WTC11 (cell line): ENCODE data around the gene KLHL5. TPM values are rescaled to one million over a fixed set of nuclear protein-coding genes. Genes with fewer than 3 reads are reported as not detected.

Experiments used
- ATAC-seq: fragments of 200-7000 bp; cut with Tn5 transposase; 2 replicates; pipeline ENCODE4 v1.10.0; 2021; ENCODE audit warnings: mild to moderate bottlenecking, moderate library complexity
- CTCF ChIA-PET: fragments of 300-600 bp; sonication (Branson Sonifier 250); formaldehyde crosslinking; loops from one replicate; lab custom pipeline; 2021; ENCODE audit warnings: antibody characterized with exemption; lab: Charles Lee
- POLR2A ChIA-PET: fragments of 350-600 bp; sonication (Branson Sonifier 250); formaldehyde crosslinking; loops from one replicate; lab custom pipeline; 2021; ENCODE audit warnings: antibody characterized with exemption; lab: Charles Lee
- DNase-seq: peaks from one replicate; pipeline ENCODE4 v3.0.0; 2021; ENCODE audit warnings: low spot score
- H3K27ac Mint-ChIP-seq: 2 replicates; pipeline ENCODE4 v1.8.0; 2021; ENCODE audit warnings: mixed read lengths
- H3K27me3 Mint-ChIP-seq: 2 replicates; pipeline ENCODE4 v1.8.0; 2021; ENCODE audit warnings: low read depth, mild to moderate bottlenecking, moderate library complexity, mixed read lengths
- H3K36me3 Mint-ChIP-seq: 2 replicates; pipeline ENCODE4 v1.8.0; 2021; ENCODE audit warnings: mixed read lengths
- H3K4me1 Mint-ChIP-seq: 2 replicates; pipeline ENCODE4 v1.8.0; 2022; ENCODE audit warnings: mixed read lengths
- H3K4me3 Mint-ChIP-seq: 2 replicates; pipeline ENCODE4 v1.8.0; 2021; ENCODE audit warnings: mild to moderate bottlenecking, moderate library complexity, mixed read lengths
- H3K9me3 Mint-ChIP-seq: 2 replicates; pipeline ENCODE4 v1.8.0; 2021; ENCODE audit warnings: mixed read lengths
- CREM ChIP-seq: sonication (generic); formaldehyde crosslinking; IDR thresholded peaks from 2 replicates; pipeline ENCODE4 v1.8.1; 2022; ENCODE audit warnings: mild to moderate bottlenecking, missing genetic modification reagents, moderate library complexity
- EMX1 ChIP-seq: fragments of 250-450 bp; sonication (Bioruptor Pico); IDR thresholded peaks from 2 replicates; pipeline ENCODE4 v1.8.0; 2021; ENCODE audit warnings: mild to moderate bottlenecking
- FOXJ3 ChIP-seq: sonication (generic); formaldehyde crosslinking; IDR thresholded peaks from 2 replicates; pipeline ENCODE4 v1.9.0; 2021; ENCODE audit warnings: missing genetic modification reagents, mild to moderate bottlenecking, borderline replicate concordance
- IRF2 ChIP-seq: sonication (generic); formaldehyde crosslinking; IDR thresholded peaks from 2 replicates; pipeline ENCODE4 v1.8.0; 2022; ENCODE audit warnings: low read depth, missing genetic modification reagents, borderline replicate concordance
- NR2C2 ChIP-seq: sonication (generic); formaldehyde crosslinking; IDR thresholded peaks from 2 replicates; pipeline ENCODE4 v1.8.0; 2022; ENCODE audit warnings: mild to moderate bottlenecking, missing genetic modification reagents
- SMAD4 ChIP-seq: sonication (generic); formaldehyde crosslinking; IDR thresholded peaks from 2 replicates; pipeline ENCODE4 v1.8.0; 2022; ENCODE audit warnings: mild to moderate bottlenecking, missing genetic modification reagents
- TCF7 ChIP-seq: sonication (generic); formaldehyde crosslinking; IDR thresholded peaks from 2 replicates; pipeline ENCODE4 v1.8.0; 2022; ENCODE audit warnings: mild to moderate bottlenecking, low read depth, missing genetic modification reagents, moderate library complexity
- TEAD4 ChIP-seq: sonication (generic); formaldehyde crosslinking; IDR thresholded peaks from 2 replicates; pipeline ENCODE4 v1.8.0; 2022; ENCODE audit warnings: mild to moderate bottlenecking, missing genetic modification reagents
- ZNF232 ChIP-seq: sonication (generic); formaldehyde crosslinking; IDR thresholded peaks from 2 replicates; pipeline ENCODE4 v1.8.0; 2022; ENCODE audit warnings: mild to moderate bottlenecking, missing genetic modification reagents
- ZNF396 ChIP-seq: fragments of 250-450 bp; sonication (Bioruptor Pico); IDR thresholded peaks from 2 replicates; pipeline ENCODE4 v1.8.0; 2021; ENCODE audit warnings: mild to moderate bottlenecking, moderate library complexity, borderline replicate concordance
- total RNA-seq: library from RNA; stranded (reverse); gene quantifications from 3 replicates; pipeline ENCODE4 v1.2.3, GENCODE V29; 2021
- TF ChIP-seq, protein P1 (sequence below): sonication (generic); formaldehyde crosslinking; conservative IDR thresholded peaks from 2 replicates; pipeline ENCODE4 v1.8.1; 2022; ENCODE audit warnings: mild to moderate bottlenecking, missing genetic modification reagents
- TF ChIP-seq, protein P2 (sequence below): sonication (generic); formaldehyde crosslinking; IDR thresholded peaks from 2 replicates; pipeline ENCODE4 v1.8.0; 2022; ENCODE audit warnings: missing genetic modification reagents
- TF ChIP-seq, protein P3 (sequence below): sonication (generic); formaldehyde crosslinking; IDR thresholded peaks from 2 replicates; pipeline ENCODE4 v1.8.1; 2023; ENCODE audit warnings: mild to moderate bottlenecking, missing genetic modification reagents, borderline replicate concordance
- TF ChIP-seq, protein P4 (sequence below): sonication (generic); formaldehyde crosslinking; IDR thresholded peaks from 2 replicates; pipeline ENCODE4 v1.8.1; 2023; ENCODE audit warnings: mild to moderate bottlenecking, missing genetic modification reagents
- TF ChIP-seq, protein P5 (sequence below): fragments of 200-600 bp; IDR thresholded peaks from 2 replicates; pipeline ENCODE4 v1.8.0; 2022; ENCODE audit warnings: antibody characterized with exemption
- TF ChIP-seq, protein P6 (sequence below): fragments of 250-450 bp; sonication (Bioruptor Pico); IDR thresholded peaks from 2 replicates; pipeline ENCODE4 v1.9.0; 2021; ENCODE audit warnings: moderate library complexity, mild to moderate bottlenecking, inconsistent platforms, borderline replicate concordance
- TF ChIP-seq, protein P7 (sequence below): fragments of 250-450 bp; sonication (Bioruptor Pico); IDR thresholded peaks from 2 replicates; pipeline ENCODE4 v1.9.0; 2021; ENCODE audit warnings: mild to moderate bottlenecking, borderline replicate concordance

Gene KLHL5
- total RNA-seq, 1 experiment from 2014 or later = 21.1 TPM

DNA sequence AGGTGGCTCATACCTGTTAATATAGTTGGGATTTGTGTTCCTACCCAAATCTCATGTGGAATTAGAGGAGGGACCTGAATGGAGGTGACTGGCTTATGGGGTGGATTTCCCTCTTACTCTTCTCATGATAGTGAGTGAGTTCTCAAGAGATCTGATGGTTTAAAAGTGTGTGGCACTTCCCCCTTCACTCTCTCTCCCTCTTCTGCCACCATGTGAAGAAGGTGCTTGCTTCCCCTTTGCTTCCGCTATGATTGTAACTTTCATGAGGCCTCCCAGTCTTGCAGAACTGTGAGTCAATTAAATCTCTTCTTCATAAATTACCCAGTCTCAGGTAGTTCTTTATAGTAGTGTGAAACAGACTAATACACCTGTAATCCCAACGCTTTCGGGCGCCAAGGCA, 92.0 kb downstream of the KLHL5 start:
- POLR2A ChIA-PET = no interaction called here
- Mint-ChIP-seq H3K4me1 (no peaks in the 10 kb centered on the region), H3K36me3 (no peaks in the 10 kb centered on the region), H3K4me3 (no peak overlapping the region), H3K9me3 (no peaks in the 10 kb centered on the region; the same call in 1 of the 2 replicates), H3K27ac (no peak overlapping the region), H3K27me3 (no peaks in the 10 kb centered on the region)
- TF ChIP-seq, protein P1, sequence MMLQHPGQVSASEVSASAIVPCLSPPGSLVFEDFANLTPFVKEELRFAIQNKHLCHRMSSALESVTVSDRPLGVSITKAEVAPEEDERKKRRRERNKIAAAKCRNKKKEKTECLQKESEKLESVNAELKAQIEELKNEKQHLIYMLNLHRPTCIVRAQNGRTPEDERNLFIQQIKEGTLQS (CRISPR knock-in tag) = no peak
- TF ChIP-seq, protein P2, sequence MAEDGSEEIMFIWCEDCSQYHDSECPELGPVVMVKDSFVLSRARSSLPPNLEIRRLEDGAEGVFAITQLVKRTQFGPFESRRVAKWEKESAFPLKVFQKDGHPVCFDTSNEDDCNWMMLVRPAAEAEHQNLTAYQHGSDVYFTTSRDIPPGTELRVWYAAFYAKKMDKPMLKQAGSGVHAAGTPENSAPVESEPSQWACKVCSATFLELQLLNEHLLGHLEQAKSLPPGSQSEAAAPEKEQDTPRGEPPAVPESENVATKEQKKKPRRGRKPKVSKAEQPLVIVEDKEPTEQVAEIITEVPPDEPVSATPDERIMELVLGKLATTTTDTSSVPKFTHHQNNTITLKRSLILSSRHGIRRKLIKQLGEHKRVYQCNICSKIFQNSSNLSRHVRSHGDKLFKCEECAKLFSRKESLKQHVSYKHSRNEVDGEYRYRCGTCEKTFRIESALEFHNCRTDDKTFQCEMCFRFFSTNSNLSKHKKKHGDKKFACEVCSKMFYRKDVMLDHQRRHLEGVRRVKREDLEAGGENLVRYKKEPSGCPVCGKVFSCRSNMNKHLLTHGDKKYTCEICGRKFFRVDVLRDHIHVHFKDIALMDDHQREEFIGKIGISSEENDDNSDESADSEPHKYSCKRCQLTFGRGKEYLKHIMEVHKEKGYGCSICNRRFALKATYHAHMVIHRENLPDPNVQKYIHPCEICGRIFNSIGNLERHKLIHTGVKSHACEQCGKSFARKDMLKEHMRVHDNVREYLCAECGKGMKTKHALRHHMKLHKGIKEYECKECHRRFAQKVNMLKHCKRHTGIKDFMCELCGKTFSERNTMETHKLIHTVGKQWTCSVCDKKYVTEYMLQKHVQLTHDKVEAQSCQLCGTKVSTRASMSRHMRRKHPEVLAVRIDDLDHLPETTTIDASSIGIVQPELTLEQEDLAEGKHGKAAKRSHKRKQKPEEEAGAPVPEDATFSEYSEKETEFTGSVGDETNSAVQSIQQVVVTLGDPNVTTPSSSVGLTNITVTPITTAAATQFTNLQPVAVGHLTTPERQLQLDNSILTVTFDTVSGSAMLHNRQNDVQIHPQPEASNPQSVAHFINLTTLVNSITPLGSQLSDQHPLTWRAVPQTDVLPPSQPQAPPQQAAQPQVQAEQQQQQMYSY (CRISPR knock-in tag) = no peak
- TF ChIP-seq NR2C2 (no peak), IRF2 (CRISPR knock-in tag) (no peak), CREM (CRISPR knock-in tag) (no peak), SMAD4 (no peak)
- TF ChIP-seq, protein P3, sequence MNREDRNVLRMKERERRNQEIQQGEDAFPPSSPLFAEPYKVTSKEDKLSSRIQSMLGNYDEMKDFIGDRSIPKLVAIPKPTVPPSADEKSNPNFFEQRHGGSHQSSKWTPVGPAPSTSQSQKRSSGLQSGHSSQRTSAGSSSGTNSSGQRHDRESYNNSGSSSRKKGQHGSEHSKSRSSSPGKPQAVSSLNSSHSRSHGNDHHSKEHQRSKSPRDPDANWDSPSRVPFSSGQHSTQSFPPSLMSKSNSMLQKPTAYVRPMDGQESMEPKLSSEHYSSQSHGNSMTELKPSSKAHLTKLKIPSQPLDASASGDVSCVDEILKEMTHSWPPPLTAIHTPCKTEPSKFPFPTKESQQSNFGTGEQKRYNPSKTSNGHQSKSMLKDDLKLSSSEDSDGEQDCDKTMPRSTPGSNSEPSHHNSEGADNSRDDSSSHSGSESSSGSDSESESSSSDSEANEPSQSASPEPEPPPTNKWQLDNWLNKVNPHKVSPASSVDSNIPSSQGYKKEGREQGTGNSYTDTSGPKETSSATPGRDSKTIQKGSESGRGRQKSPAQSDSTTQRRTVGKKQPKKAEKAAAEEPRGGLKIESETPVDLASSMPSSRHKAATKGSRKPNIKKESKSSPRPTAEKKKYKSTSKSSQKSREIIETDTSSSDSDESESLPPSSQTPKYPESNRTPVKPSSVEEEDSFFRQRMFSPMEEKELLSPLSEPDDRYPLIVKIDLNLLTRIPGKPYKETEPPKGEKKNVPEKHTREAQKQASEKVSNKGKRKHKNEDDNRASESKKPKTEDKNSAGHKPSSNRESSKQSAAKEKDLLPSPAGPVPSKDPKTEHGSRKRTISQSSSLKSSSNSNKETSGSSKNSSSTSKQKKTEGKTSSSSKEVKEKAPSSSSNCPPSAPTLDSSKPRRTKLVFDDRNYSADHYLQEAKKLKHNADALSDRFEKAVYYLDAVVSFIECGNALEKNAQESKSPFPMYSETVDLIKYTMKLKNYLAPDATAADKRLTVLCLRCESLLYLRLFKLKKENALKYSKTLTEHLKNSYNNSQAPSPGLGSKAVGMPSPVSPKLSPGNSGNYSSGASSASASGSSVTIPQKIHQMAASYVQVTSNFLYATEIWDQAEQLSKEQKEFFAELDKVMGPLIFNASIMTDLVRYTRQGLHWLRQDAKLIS (CRISPR knock-in tag) = no peak
- ATAC-seq (no peak), DNase-seq (no peak)
- CTCF ChIA-PET = no interaction called here

DNA sequence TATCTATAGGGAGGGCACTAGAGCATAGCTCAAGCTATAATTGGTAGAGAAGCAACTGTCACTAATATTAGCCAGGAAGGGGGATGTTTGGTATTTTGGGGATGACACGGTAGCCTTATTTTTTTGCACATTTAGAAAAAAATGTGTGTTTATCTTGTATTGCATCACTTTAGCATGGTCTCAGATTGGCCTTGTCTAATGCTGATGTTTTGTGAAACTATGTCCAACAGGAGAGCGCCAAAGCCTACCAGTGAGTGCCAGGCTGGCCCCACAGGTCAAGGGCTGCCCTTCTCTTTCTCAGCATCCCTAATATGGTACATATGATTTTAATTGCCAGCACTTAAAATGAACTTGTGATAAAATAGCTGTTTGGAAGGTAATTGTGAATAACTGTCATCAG, 95.5 kb downstream of the KLHL5 start:
- ChIA-PET CTCF (interaction anchor here (0.6 kb wide), 1 partner anchor 879 kb away, joined by 3 read pairs; no protein-coding TSS in a partner anchor), POLR2A (no interaction called here)
- H3K36me3 Mint-ChIP-seq = no peaks in the 10 kb centered on the region
- H3K27ac Mint-ChIP-seq = no peak overlapping the region
- ATAC-seq = no peak
- DNase-seq = no peak
- no peaks in the 10 kb centered on the region for H3K4me1 Mint-ChIP-seq
- H3K9me3 Mint-ChIP-seq = no peaks in the 10 kb centered on the region; the same call in 1 of the 2 replicates
- no peak overlapping the region for H3K4me3 Mint-ChIP-seq
- no peaks in the 10 kb centered on the region for H3K27me3 Mint-ChIP-seq
- TF ChIP-seq TEAD4 (no peak), IRF2 (CRISPR knock-in tag) (no peak), ZNF396 (CRISPR knock-in tag) (no peak), TCF7 (CRISPR knock-in tag) (no peak), FOXJ3 (CRISPR knock-in tag) (no peak), EMX1 (no peak), ZNF232 (CRISPR knock-in tag) (no peak)
- TF ChIP-seq, protein P4, sequence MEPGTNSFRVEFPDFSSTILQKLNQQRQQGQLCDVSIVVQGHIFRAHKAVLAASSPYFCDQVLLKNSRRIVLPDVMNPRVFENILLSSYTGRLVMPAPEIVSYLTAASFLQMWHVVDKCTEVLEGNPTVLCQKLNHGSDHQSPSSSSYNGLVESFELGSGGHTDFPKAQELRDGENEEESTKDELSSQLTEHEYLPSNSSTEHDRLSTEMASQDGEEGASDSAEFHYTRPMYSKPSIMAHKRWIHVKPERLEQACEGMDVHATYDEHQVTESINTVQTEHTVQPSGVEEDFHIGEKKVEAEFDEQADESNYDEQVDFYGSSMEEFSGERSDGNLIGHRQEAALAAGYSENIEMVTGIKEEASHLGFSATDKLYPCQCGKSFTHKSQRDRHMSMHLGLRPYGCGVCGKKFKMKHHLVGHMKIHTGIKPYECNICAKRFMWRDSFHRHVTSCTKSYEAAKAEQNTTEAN (CRISPR knock-in tag) = no peak
- TF ChIP-seq, protein P5, sequence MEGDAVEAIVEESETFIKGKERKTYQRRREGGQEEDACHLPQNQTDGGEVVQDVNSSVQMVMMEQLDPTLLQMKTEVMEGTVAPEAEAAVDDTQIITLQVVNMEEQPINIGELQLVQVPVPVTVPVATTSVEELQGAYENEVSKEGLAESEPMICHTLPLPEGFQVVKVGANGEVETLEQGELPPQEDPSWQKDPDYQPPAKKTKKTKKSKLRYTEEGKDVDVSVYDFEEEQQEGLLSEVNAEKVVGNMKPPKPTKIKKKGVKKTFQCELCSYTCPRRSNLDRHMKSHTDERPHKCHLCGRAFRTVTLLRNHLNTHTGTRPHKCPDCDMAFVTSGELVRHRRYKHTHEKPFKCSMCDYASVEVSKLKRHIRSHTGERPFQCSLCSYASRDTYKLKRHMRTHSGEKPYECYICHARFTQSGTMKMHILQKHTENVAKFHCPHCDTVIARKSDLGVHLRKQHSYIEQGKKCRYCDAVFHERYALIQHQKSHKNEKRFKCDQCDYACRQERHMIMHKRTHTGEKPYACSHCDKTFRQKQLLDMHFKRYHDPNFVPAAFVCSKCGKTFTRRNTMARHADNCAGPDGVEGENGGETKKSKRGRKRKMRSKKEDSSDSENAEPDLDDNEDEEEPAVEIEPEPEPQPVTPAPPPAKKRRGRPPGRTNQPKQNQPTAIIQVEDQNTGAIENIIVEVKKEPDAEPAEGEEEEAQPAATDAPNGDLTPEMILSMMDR = no peak
- TF ChIP-seq, protein P6, sequence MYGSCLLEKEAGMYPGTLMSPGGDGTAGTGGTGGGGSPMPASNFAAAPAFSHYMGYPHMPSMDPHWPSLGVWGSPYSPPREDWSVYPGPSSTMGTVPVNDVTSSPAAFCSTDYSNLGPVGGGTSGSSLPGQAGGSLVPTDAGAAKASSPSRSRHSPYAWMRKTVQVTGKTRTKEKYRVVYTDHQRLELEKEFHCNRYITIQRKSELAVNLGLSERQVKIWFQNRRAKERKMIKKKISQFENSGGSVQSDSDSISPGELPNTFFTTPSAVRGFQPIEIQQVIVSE (CRISPR knock-in tag) = no peak
- TF ChIP-seq, protein P7, sequence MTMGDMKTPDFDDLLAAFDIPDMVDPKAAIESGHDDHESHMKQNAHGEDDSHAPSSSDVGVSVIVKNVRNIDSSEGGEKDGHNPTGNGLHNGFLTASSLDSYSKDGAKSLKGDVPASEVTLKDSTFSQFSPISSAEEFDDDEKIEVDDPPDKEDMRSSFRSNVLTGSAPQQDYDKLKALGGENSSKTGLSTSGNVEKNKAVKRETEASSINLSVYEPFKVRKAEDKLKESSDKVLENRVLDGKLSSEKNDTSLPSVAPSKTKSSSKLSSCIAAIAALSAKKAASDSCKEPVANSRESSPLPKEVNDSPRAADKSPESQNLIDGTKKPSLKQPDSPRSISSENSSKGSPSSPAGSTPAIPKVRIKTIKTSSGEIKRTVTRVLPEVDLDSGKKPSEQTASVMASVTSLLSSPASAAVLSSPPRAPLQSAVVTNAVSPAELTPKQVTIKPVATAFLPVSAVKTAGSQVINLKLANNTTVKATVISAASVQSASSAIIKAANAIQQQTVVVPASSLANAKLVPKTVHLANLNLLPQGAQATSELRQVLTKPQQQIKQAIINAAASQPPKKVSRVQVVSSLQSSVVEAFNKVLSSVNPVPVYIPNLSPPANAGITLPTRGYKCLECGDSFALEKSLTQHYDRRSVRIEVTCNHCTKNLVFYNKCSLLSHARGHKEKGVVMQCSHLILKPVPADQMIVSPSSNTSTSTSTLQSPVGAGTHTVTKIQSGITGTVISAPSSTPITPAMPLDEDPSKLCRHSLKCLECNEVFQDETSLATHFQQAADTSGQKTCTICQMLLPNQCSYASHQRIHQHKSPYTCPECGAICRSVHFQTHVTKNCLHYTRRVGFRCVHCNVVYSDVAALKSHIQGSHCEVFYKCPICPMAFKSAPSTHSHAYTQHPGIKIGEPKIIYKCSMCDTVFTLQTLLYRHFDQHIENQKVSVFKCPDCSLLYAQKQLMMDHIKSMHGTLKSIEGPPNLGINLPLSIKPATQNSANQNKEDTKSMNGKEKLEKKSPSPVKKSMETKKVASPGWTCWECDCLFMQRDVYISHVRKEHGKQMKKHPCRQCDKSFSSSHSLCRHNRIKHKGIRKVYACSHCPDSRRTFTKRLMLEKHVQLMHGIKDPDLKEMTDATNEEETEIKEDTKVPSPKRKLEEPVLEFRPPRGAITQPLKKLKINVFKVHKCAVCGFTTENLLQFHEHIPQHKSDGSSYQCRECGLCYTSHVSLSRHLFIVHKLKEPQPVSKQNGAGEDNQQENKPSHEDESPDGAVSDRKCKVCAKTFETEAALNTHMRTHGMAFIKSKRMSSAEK (CRISPR knock-in tag) = no peak
